WTC11 (cell line): ENCODE results near the gene AP1S1. TPM values are rescaled to one million over a fixed set of nuclear protein-coding genes. Genes with fewer than 3 reads are reported as not detected.

Source experiments
- ATAC-seq: fragments of 200-7000 bp; cut with Tn5 transposase; 2 replicates; pipeline ENCODE4 v1.10.0; 2021; ENCODE audit warnings: mild to moderate bottlenecking, moderate library complexity
- CTCF ChIA-PET: fragments of 300-600 bp; sonication (Branson Sonifier 250); formaldehyde crosslinking; loops from one replicate; lab custom pipeline; 2021; ENCODE audit warnings: antibody characterized with exemption; lab: Charles Lee
- POLR2A ChIA-PET: fragments of 350-600 bp; sonication (Branson Sonifier 250); formaldehyde crosslinking; loops from one replicate; lab custom pipeline; 2021; ENCODE audit warnings: antibody characterized with exemption; lab: Charles Lee
- DNase-seq: peaks from one replicate; pipeline ENCODE4 v3.0.0; 2021; ENCODE audit warnings: low spot score
- H3K27ac Mint-ChIP-seq: 2 replicates; pipeline ENCODE4 v1.8.0; 2021; ENCODE audit warnings: mixed read lengths
- H3K27me3 Mint-ChIP-seq: 2 replicates; pipeline ENCODE4 v1.8.0; 2021; ENCODE audit warnings: low read depth, mild to moderate bottlenecking, moderate library complexity, mixed read lengths
- H3K36me3 Mint-ChIP-seq: 2 replicates; pipeline ENCODE4 v1.8.0; 2021; ENCODE audit warnings: mixed read lengths
- H3K4me1 Mint-ChIP-seq: 2 replicates; pipeline ENCODE4 v1.8.0; 2022; ENCODE audit warnings: mixed read lengths
- H3K4me3 Mint-ChIP-seq: 2 replicates; pipeline ENCODE4 v1.8.0; 2021; ENCODE audit warnings: mild to moderate bottlenecking, moderate library complexity, mixed read lengths
- H3K9me3 Mint-ChIP-seq: 2 replicates; pipeline ENCODE4 v1.8.0; 2021; ENCODE audit warnings: mixed read lengths
- ARID4B ChIP-seq: sonication (generic); formaldehyde crosslinking; IDR thresholded peaks from 2 replicates; pipeline ENCODE4 v1.8.0; 2023; ENCODE audit warnings: missing genetic modification reagents, mild to moderate bottlenecking, borderline replicate concordance
- CREM ChIP-seq: sonication (generic); formaldehyde crosslinking; IDR thresholded peaks from 2 replicates; pipeline ENCODE4 v1.8.1; 2022; ENCODE audit warnings: mild to moderate bottlenecking, missing genetic modification reagents, moderate library complexity
- CTCF ChIP-seq: fragments of 200-600 bp; IDR thresholded peaks from 2 replicates; pipeline ENCODE4 v1.8.0; 2022; ENCODE audit warnings: antibody characterized with exemption
- ELF4 ChIP-seq: sonication (generic); formaldehyde crosslinking; IDR thresholded peaks from 2 replicates; pipeline ENCODE4 v1.8.1; 2022; ENCODE audit warnings: low read depth, mild to moderate bottlenecking, moderate library complexity, missing genetic modification reagents
- FOXK1 ChIP-seq: sonication (generic); formaldehyde crosslinking; IDR thresholded peaks from 2 replicates; pipeline ENCODE4 v1.8.0; 2022; ENCODE audit warnings: mild to moderate bottlenecking, moderate library complexity, missing genetic modification reagents
- FOXP4 ChIP-seq: sonication (generic); formaldehyde crosslinking; IDR thresholded peaks from 2 replicates; pipeline ENCODE4 v1.8.0; 2022; ENCODE audit warnings: mild to moderate bottlenecking, missing genetic modification reagents
- GRHL2 ChIP-seq: fragments of 250-450 bp; sonication (Bioruptor Pico); IDR thresholded peaks from 2 replicates; pipeline ENCODE4 v1.8.0; 2022; ENCODE audit warnings: mild to moderate bottlenecking, moderate library complexity; ENCODE audit not compliant: insufficient replicate concordance, severe bottlenecking
- GTF2I ChIP-seq: fragments of 250-450 bp; sonication (Bioruptor Pico); conservative IDR thresholded peaks from 2 replicates; pipeline ENCODE4 v1.4.0; 2021; ENCODE audit warnings: mild to moderate bottlenecking
- HMGA2 ChIP-seq: fragments of 250-450 bp; sonication (Bioruptor Pico); IDR thresholded peaks from 2 replicates; pipeline ENCODE4 v1.4.0; 2021; ENCODE audit warnings: mild to moderate bottlenecking, moderate library complexity
- IRF1 ChIP-seq: sonication (generic); formaldehyde crosslinking; IDR thresholded peaks from 2 replicates; pipeline ENCODE4 v1.8.0; 2023; ENCODE audit warnings: missing genetic modification reagents
- KAT7 ChIP-seq: sonication (generic); formaldehyde crosslinking; IDR thresholded peaks from 2 replicates; pipeline ENCODE4 v1.8.1; 2023; ENCODE audit warnings: missing genetic modification reagents, mild to moderate bottlenecking, borderline replicate concordance
- MAX ChIP-seq: sonication (generic); formaldehyde crosslinking; IDR thresholded peaks from 2 replicates; pipeline ENCODE4 v1.8.0; 2022; ENCODE audit warnings: mild to moderate bottlenecking, missing genetic modification reagents
- PREB ChIP-seq: sonication (generic); formaldehyde crosslinking; IDR thresholded peaks from 2 replicates; pipeline ENCODE4 v1.8.1; 2022; ENCODE audit warnings: mild to moderate bottlenecking, missing genetic modification reagents, moderate library complexity, borderline replicate concordance
- SMAD4 ChIP-seq: sonication (generic); formaldehyde crosslinking; IDR thresholded peaks from 2 replicates; pipeline ENCODE4 v1.8.0; 2022; ENCODE audit warnings: mild to moderate bottlenecking, missing genetic modification reagents
- TCF7 ChIP-seq: sonication (generic); formaldehyde crosslinking; IDR thresholded peaks from 2 replicates; pipeline ENCODE4 v1.8.0; 2022; ENCODE audit warnings: mild to moderate bottlenecking, low read depth, missing genetic modification reagents, moderate library complexity
- TEAD4 ChIP-seq: sonication (generic); formaldehyde crosslinking; IDR thresholded peaks from 2 replicates; pipeline ENCODE4 v1.8.0; 2022; ENCODE audit warnings: mild to moderate bottlenecking, missing genetic modification reagents
- TP53 ChIP-seq: sonication (generic); formaldehyde crosslinking; IDR thresholded peaks from 2 replicates; pipeline ENCODE4 v1.8.1; 2023; ENCODE audit warnings: mild to moderate bottlenecking, missing genetic modification reagents
- USF1 ChIP-seq: sonication (generic); formaldehyde crosslinking; IDR thresholded peaks from 2 replicates; pipeline ENCODE4 v1.8.0; 2022; ENCODE audit warnings: mild to moderate bottlenecking, missing genetic modification reagents
- ZMAT4 ChIP-seq: fragments of 250-450 bp; sonication (Bioruptor Pico); IDR thresholded peaks from 2 replicates; pipeline ENCODE4 v1.9.0; 2021; ENCODE audit warnings: mild to moderate bottlenecking
- ZNF121 ChIP-seq: sonication (generic); formaldehyde crosslinking; IDR thresholded peaks from 2 replicates; pipeline ENCODE4 v1.8.0; 2023; ENCODE audit warnings: missing genetic modification reagents
- ZNF232 ChIP-seq: sonication (generic); formaldehyde crosslinking; IDR thresholded peaks from 2 replicates; pipeline ENCODE4 v1.8.0; 2022; ENCODE audit warnings: mild to moderate bottlenecking, missing genetic modification reagents
- ZNF416 ChIP-seq: fragments of 250-450 bp; sonication (Bioruptor Pico); IDR thresholded peaks from 2 replicates; pipeline ENCODE4 v1.9.0; 2021; ENCODE audit warnings: mild to moderate bottlenecking, inconsistent platforms
- ZNF423 ChIP-seq: fragments of 250-450 bp; sonication (Bioruptor Pico); IDR thresholded peaks from 2 replicates; pipeline ENCODE4 v2.1.2; 2022; ENCODE audit warnings: mild to moderate bottlenecking, moderate library complexity
- ZNF671 ChIP-seq: fragments of 250-450 bp; sonication (Bioruptor Pico); IDR thresholded peaks from 2 replicates; pipeline ENCODE4 v1.8.0; 2021; ENCODE audit warnings: mild to moderate bottlenecking
- total RNA-seq: library from RNA; stranded (reverse); gene quantifications from 3 replicates; pipeline ENCODE4 v1.2.3, GENCODE V29; 2021

AP1S1 gene
- total RNA-seq, 1 experiment from 2014 or later: 60.7 TPM

- H3K27me3 Mint-ChIP-seq: peaks cover 100% of the 10 kb centered on the region
- no peak overlapping the region for H3K27ac Mint-ChIP-seq
- no peaks in the 10 kb centered on the region for H3K9me3 Mint-ChIP-seq
- ChIA-PET POLR2A (interaction anchor here (0.9 to 2.0 kb wide), 4 partner anchors 10 to 28 kb away, joined by 3 to 15 read pairs (median 4); no protein-coding TSS in a partner anchor), CTCF (interaction anchor here (0.7 to 6.9 kb wide), 13 partner anchors 9 to 111 kb away, joined by 3 to 86 read pairs (median 16); partner anchors contain the start of gene AP1S1)
- peak; percentile 13 for ATAC-seq
- no peaks in the 10 kb centered on the region for H3K36me3 Mint-ChIP-seq
- peak overlapping the region; percentile 74 for H3K4me3 Mint-ChIP-seq
- H3K4me1 Mint-ChIP-seq: peaks cover 57% of the 10 kb centered on the region
- peak; percentile 58 for DNase-seq
- TF ChIP-seq KAT7 (CRISPR knock-in tag) (no peak), IRF1 (CRISPR knock-in tag) (no peak), HMGA2 (CRISPR knock-in tag) (no peak), ZMAT4 (CRISPR knock-in tag) (no peak), CTCF (no peak), ZNF671 (CRISPR knock-in tag) (no peak), USF1 (no peak; the same call in 1 of the 2 replicates), TCF7 (0 out of 2 replicates have a peak, but pooled peaks have one; percentile 18), ZNF423 (CRISPR knock-in tag) (no peak), TP53 (CRISPR knock-in tag) (no peak), ARID4B (CRISPR knock-in tag) (peak; percentile 93), ELF4 (CRISPR knock-in tag) (no peak), ZNF232 (CRISPR knock-in tag) (no peak), MAX (CRISPR knock-in tag) (peak; percentile 83), ZNF121 (CRISPR knock-in tag) (no peak), FOXP4 (CRISPR knock-in tag) (peak; percentile 7; the same call in 1 of the 2 replicates), CREM (CRISPR knock-in tag) (no peak), PREB (no peak), SMAD4 (no peak), ZNF416 (no peak), FOXK1 (CRISPR knock-in tag) (peak; percentile 16; the same call in 1 of the 2 replicates), TEAD4 (CRISPR knock-in tag) (no peak), GRHL2 (CRISPR knock-in tag) (no peak), GTF2I (no peak)
These were observed 18.0 kb downstream of the AP1S1 start for GRCh38 chr7:101172005-101172853.
